Adipose tissue (tissue), 3 donors: ENCODE data around the gene SLC35E2B. TPM values are rescaled to one million over a fixed set of nuclear protein-coding genes. Genes with fewer than 3 reads are reported as not detected.

Experiments
- H3K27ac ChIP-seq: one replicate; pipeline ENCODE4 v1.5.1; 2013; ENCODE audit warnings: low read depth, low read length
- WGBS, 3 donors: extraction: QIAGEN DNeasy Blood & Tissue Kit; methylation state at CpG; one replicate each; pipeline ENCODE4 v1.1.7; 2013; 5-methylcytosine and 5-hydroxymethylcytosine counted together
- polyA plus RNA-seq, 3 donors: library from polyadenylated mRNA; stranded (reverse); fragments of 200-250 nt; gene quantifications; one replicate each; pipeline ENCODE4 v1.2.3, GENCODE V29; 2013
- donor health status: healthy with polysubstance abuse.
- donor health status: Bipolar disorder and iron deficiency.
- donor health status: healthy.

SLC35E2B gene
- polyA plus RNA-seq, 3 donors: 15.1 to 19.5 (median 18.5) TPM

GRCh38 chr1:1629430-1630190, 63.0 kb downstream of the SLC35E2B start:
- no peak overlapping the region for H3K27ac ChIP-seq
- WGBS, 3 donors: 49 to 72% (median 58%) methylated on average over 31 to 46 of the region's 48 CpGs

- 51 to 81% (median 60%) methylated on average over 47 to 53 of the region's 53 CpGs for WGBS, 3 donors
- no peak overlapping the region for H3K27ac ChIP-seq
These were observed 63.7 kb downstream of the SLC35E2B start for GRCh38 chr1:1628754-1629429.

GRCh38 chr1:1627829-1628753, 64.5 kb downstream of the SLC35E2B start:
- H3K27ac ChIP-seq: no peak overlapping the region
- WGBS, 3 donors: 93 to 95% (median 93%) methylated on average over 50 to 53 of the region's 53 CpGs

- 70 to 84% (median 78%) methylated on average over 28 to 37 of the region's 37 CpGs for WGBS, 3 donors
- no peak overlapping the region for H3K27ac ChIP-seq
These were observed 65.2 kb downstream of the SLC35E2B start for GRCh38 chr1:1627261-1627828.

GRCh38 chr1:1626207-1627141, 66.1 kb downstream of the SLC35E2B start:
- 95 to 96% (median 96%) methylated on average over 46 to 48 of the region's 48 CpGs for WGBS, 3 donors
- no peak overlapping the region for H3K27ac ChIP-seq

GRCh38 chr1:1625824-1626206, 66.8 kb downstream of the SLC35E2B start:
- no peak overlapping the region for H3K27ac ChIP-seq
- 90 to 95% (median 92%) methylated on average over 7 to 8 of the region's 8 CpGs for WGBS, 3 donors

GRCh38 chr1:1625404-1625775, 67.2 kb downstream of the SLC35E2B start:
- 92 to 95% (median 92%) methylated on average over 25 to 28 of the region's 28 CpGs for WGBS, 3 donors

GRCh38 chr1:1624443-1625403, 67.9 kb downstream of the SLC35E2B start:
- 84 to 87% (median 85%) methylated on average over 37 to 38 of the region's 38 CpGs for WGBS, 3 donors
- H3K27ac ChIP-seq: no peak overlapping the region

More at GRCh38 chr1:1625404-1625775, 67.2 kb downstream of the SLC35E2B start:
- no peak overlapping the region for H3K27ac ChIP-seq

- WGBS, 3 donors: 92 to 95% (median 94%) methylated on average over 48 to 51 of the region's 51 CpGs
- no peak overlapping the region for H3K27ac ChIP-seq
These were observed 68.8 kb downstream of the SLC35E2B start for GRCh38 chr1:1623631-1624442.

GRCh38 chr1:1623181-1623630, 69.4 kb downstream of the SLC35E2B start:
- H3K27ac ChIP-seq: no peak overlapping the region
- 93 to 97% (median 95%) methylated on average over 30 to 33 of the region's 33 CpGs for WGBS, 3 donors

- H3K27ac ChIP-seq: no peak overlapping the region
- 87 to 91% (median 90%) methylated on average over 17 of the region's 17 CpGs for WGBS, 3 donors
These were observed 69.9 kb downstream of the SLC35E2B start for GRCh38 chr1:1622788-1623094.

GRCh38 chr1:1622010-1622787, 70.4 kb downstream of the SLC35E2B start:
- 82 to 91% (median 89%) methylated on average over 20 to 21 of the region's 21 CpGs for whole genome bisulfite sequencing, 3 donors

GRCh38 chr1:1621173-1622009, 71.2 kb downstream of the SLC35E2B start:
- no peak overlapping the region for H3K27ac ChIP-seq
- WGBS, 3 donors: 84 to 88% (median 86%) methylated on average over 31 of the region's 31 CpGs

More at GRCh38 chr1:1622010-1622787, 70.4 kb downstream of the SLC35E2B start:
- no peak overlapping the region for H3K27ac ChIP-seq

- 86 to 92% (median 89%) methylated on average over 13 to 16 of the region's 16 CpGs for whole genome bisulfite sequencing, 3 donors
These were observed 72.0 kb downstream of the SLC35E2B start for GRCh38 chr1:1620433-1621139.

More at GRCh38 chr1:1620433-1621139, 72.0 kb downstream of the SLC35E2B start:
- no peak overlapping the region for H3K27ac ChIP-seq
